Measurements from ENCODE around the gene OASL.

OASL gene

DNA sequence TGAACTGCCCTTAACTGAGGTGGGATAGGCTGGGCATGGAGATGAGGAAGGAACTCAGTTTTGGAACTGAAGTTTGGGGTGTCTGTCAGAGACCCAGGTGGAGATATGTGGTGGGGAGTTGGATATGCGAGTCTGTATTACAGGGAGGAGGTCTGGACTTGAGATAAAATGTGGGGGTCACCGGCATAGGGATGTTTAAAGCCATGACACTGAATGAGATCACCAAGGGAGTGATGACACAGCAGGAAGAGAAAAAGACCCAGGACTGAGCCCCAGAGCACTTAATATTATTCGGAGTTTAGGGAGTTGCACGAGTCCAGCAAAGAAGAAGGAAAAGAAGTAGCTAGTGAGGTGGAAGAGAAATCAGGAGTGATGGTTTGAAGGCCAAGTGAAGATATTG, 4.0 kb upstream of the OASL start:
- Histone ChIP-seq H3K4me3 (ENCODE audit: low read length) (no peak overlapping the region), H3K9me3 (ENCODE audit: low read length) (no peaks in the 10 kb centered on the region), H3K4me1 (ENCODE audit: insufficient read depth, low read length) (no peaks in the 10 kb centered on the region), H2AFZ (ENCODE audit: low read depth, low read length) (no peak overlapping the region), H3K36me3 (ENCODE audit: insufficient read depth, low read length) (no peaks in the 10 kb centered on the region), H3K27me3 (ENCODE audit: insufficient read depth, low read length) (peaks cover 3% of the 10 kb centered on the region)

DNA sequence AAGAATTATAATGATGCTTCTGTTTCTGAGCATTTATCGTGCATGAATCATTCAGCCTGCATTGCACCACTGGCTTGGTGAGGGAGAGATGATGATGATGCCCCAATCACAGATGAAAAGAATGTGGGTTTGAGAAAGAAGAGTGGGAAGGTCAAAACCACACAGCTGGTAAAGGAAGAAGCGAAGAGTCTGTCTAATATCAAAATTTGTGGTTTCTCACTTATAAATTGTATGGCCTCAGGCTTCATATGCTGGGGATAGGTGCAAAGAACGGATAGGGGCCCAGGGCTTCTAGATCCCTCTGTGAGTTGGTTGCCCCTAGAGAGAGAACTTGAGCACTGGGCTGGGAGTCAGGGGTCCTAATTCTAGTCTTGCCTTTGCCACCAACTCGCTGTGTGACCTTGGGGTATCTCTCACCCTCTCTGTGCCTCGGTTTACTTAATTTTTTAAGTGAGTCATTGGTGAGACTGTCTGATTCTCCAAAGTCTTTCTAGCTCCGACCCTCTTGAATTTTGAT, 2.2 kb downstream of the OASL start:
- H3K36me3 ChIP-seq (ENCODE audit: insufficient read depth, low read length), result no peaks in the 10 kb centered on the region
- H2AFZ ChIP-seq (ENCODE audit: low read depth, low read length), result no peak overlapping the region
- peaks cover 3% of the 10 kb centered on the region for H3K27me3 ChIP-seq (ENCODE audit: insufficient read depth, low read length)
- H3K4me3 ChIP-seq (ENCODE audit: low read length), result no peak overlapping the region
- H3K4me1 ChIP-seq (ENCODE audit: insufficient read depth, low read length), result no peaks in the 10 kb centered on the region
- H3K9me3 ChIP-seq (ENCODE audit: low read length), result no peaks in the 10 kb centered on the region

DNA sequence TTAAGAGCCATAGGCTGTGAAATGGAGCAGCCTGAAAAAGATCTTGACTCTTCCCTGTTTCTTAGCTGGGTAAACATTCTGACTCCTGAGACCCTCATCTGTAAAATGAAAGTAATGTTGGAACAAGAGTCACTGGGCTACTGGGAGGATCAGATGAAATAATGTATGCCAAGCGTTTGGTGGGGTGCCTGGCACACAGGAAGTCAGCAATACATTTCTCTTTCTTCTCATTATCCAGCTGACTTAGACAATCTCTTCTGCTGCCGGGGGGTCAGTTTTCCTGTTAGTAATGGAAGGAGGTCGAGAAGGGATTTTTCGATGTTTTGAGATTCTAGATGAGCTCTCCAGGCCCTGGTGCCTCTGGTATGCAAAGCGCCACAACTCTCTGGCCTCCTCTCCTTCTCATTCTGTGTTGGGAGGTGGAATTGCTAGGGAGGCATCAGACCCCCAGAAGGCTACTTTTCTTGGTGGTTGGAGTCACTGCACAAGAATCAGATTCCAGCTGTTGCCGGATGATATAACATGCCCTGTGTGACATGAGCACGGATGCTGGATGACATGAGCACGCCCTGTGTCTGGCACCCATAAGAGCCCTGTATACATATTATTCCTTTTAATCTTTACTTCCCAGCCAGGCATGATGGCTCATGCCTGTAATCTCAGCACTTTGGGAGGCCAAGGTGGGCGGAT, 4.3 kb downstream of the OASL start:
- Histone ChIP-seq H3K4me3 (ENCODE audit: low read length) (no peak overlapping the region), H2AFZ (ENCODE audit: low read depth, low read length) (no peak overlapping the region), H3K4me1 (ENCODE audit: insufficient read depth, low read length) (no peaks in the 10 kb centered on the region), H3K27me3 (ENCODE audit: insufficient read depth, low read length) (peaks cover 6% of the 10 kb centered on the region), H3K36me3 (ENCODE audit: insufficient read depth, low read length) (no peaks in the 10 kb centered on the region), H3K9me3 (ENCODE audit: low read length) (peaks cover 3% of the 10 kb centered on the region)

DNA sequence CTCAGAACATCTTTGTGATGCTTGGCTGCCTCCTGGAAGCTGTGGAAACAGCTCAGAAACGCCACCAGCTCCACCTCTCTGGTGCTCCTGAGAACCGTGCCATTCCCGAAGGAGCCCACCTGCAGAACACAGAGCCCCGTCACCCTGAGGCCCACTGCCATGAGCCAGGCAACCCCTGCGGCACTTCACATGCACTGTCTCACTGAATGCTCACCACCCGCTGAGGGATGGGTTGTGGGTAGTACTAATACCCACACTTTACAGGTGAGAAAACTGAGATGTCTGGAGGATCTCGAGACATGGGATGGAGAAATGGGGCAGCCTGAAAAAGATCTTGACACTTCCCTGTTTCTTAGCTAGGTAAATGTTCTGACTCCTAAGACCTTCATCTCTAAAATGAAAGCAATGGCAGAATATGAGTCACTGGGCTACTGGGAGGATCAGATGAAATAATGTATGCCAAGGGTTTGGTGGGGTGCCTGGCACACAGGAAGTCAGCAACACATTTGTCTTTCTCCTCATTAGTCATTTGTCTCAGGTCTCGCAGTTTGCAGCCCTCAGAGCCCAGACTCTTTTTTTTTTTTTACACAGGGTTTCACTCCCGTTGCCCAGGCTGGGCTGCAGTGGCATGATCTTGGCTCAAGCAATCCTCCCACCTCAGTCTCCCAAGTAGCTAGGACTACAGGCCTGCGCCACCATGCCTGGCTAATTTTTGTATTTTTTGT, 5.3 kb downstream of the OASL start:
- H2AFZ ChIP-seq (ENCODE audit: low read depth, low read length), result no peak overlapping the region
- H3K36me3 ChIP-seq (ENCODE audit: insufficient read depth, low read length), result no peaks in the 10 kb centered on the region
- H3K27me3 ChIP-seq (ENCODE audit: insufficient read depth, low read length), result peaks cover 6% of the 10 kb centered on the region
- no peak overlapping the region for H3K4me3 ChIP-seq (ENCODE audit: low read length)
- H3K9me3 ChIP-seq (ENCODE audit: low read length), result peaks cover 3% of the 10 kb centered on the region
- no peaks in the 10 kb centered on the region for H3K4me1 ChIP-seq (ENCODE audit: insufficient read depth, low read length)

DNA sequence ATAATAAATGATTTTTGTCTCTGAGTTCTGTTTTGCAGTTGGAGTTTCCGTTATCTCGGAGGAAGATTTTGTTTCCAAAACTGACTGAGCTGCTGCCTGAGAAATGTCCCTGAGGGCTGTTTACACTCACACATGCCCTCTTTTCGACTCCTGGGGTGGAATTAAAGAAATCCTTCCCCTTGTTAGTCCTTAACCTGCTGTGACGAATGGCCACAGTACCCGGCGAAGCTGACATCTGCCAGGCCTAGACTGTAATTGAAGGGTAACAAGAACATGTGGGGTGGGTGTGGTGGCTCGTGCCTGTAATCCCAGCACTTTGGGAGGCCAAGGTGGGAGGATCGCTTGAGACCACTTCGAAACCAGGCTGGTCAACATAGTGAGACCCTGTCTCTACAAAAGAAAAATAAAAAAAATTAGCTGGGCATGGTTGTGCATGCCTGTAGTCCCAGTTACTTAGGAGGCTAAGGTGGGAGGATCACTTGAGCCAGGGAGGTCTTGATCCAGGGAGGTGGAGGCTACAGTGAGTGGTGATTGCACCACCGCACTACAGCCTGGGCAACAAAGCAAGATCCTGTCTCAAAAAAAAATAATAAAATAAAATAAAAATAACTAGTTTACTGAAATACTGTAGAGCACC, 8.4 kb downstream of the OASL start:
- H3K9me3 ChIP-seq (ENCODE audit: low read length), result peaks cover 3% of the 10 kb centered on the region
- no peaks in the 10 kb centered on the region for H3K4me1 ChIP-seq (ENCODE audit: insufficient read depth, low read length)
- H3K27me3 ChIP-seq (ENCODE audit: insufficient read depth, low read length), result peaks cover 9% of the 10 kb centered on the region
- no peak overlapping the region for H3K4me3 ChIP-seq (ENCODE audit: low read length)
- H2AFZ ChIP-seq (ENCODE audit: low read depth, low read length), result no peak overlapping the region
- no peaks in the 10 kb centered on the region for H3K36me3 ChIP-seq (ENCODE audit: insufficient read depth, low read length)

DNA sequence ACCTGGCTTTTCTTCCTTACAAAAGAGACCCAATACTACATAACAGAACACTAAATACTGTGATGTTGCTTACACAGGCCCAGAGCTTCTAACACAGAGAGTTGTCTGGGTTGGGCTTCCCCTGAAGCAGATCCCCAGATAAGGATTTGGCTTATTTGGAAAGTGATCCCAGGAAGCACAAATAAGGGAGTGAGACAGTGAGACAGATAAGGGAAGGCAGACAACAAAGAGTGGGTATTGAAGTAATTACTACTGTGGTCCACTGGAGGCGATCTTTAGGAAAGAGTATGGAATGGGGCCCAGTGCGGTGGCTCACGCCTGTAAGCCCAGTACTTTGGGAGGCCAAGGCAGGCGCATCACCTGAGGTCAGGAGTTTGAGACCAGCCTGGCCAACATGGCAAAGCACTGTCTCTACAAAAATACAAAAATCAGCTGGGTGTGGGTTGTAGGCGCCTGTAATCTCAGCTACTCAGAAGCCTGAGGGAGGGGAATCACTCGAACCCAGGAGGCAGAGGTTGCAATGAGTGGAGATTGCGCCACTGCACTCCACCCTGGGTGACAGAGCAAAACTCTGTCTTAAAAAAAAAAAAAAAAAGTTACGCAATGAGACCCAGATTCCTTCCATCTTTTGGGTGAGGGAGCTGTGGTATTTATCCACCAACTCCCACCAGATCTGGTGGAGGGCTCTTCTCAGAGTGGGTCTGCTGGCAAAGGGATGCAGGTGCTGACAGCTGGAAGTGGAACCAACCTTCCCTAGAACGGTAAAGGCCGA, 12.6 kb downstream of the OASL start:
- Histone ChIP-seq H3K36me3 (ENCODE audit: insufficient read depth, low read length) (no peaks in the 10 kb centered on the region), H2AFZ (ENCODE audit: low read depth, low read length) (no peak overlapping the region), H3K4me3 (ENCODE audit: low read length) (no peak overlapping the region), H3K4me1 (ENCODE audit: insufficient read depth, low read length) (no peaks in the 10 kb centered on the region), H3K27me3 (ENCODE audit: insufficient read depth, low read length) (peaks cover 9% of the 10 kb centered on the region), H3K9me3 (ENCODE audit: low read length) (peaks cover 3% of the 10 kb centered on the region)

DNA sequence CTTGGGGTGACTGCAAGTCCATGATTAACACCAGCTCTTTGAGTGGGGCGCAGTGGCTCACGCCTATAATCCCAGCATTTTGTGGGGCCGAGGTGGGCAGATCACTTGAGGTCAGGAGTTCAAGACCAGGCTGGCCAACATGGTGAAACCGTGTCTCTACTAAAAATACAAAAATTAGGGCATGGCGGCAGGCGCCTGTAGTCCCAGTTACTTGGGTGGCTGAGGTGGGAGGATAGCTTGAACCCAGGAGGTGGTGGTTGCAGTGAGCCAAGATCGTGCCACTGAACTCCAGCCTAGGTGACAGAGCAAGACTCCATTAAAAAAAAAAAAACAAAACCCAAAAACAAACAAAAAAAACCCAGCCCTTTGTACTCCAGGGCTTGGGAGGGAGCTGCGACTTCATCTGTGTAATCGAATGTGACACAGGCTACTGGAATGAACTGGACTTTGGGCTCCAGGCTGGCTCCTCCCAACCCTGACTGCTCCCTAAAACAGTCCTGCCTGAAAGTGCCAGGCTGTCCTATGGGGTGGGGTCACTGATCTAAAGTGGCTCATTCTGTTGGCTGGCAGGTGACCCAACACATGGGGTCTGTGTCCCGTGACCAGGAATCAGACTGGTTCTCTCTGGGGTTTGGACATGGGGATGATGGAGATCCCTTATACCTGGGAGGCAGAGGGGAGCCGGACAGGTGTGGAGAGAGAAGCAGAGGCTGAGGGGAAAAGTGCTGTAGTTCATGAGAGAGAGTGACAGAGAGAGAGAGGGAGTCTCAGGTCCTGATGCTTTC, 13.4 kb downstream of the OASL start:
- Histone ChIP-seq H3K9me3 (ENCODE audit: low read length) (no peaks in the 10 kb centered on the region), H2AFZ (ENCODE audit: low read depth, low read length) (no peak overlapping the region), H3K27me3 (ENCODE audit: insufficient read depth, low read length) (peaks cover 6% of the 10 kb centered on the region), H3K36me3 (ENCODE audit: insufficient read depth, low read length) (no peaks in the 10 kb centered on the region), H3K4me1 (ENCODE audit: insufficient read depth, low read length) (no peaks in the 10 kb centered on the region), H3K4me3 (ENCODE audit: low read length) (no peak overlapping the region)

DNA sequence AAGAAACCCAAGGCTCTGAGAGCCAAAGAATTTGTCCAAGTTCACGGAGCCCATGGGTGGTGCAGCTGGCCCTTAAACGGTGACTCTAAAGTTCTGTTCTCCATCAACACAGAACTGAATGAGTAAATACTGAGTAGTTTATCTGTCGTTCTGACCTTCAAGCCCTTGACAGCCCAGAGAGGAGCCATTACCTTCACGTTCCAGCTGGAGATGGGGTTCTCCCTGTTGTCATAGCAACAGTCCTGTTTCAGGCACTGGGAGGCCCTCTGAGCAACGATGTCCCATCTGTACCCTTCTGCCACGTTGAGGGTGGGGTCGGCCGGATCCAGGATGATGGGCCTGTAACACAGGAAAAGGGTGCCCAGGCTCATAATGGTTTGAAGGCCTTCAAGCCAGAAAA, 15.2 kb downstream of the OASL start:
- peaks cover 6% of the 10 kb centered on the region for H3K27me3 ChIP-seq (ENCODE audit: insufficient read depth, low read length)
- H3K36me3 ChIP-seq (ENCODE audit: insufficient read depth, low read length), result no peaks in the 10 kb centered on the region
- no peaks in the 10 kb centered on the region for H3K4me1 ChIP-seq (ENCODE audit: insufficient read depth, low read length)
- no peak overlapping the region for H2AFZ ChIP-seq (ENCODE audit: low read depth, low read length)
- no peaks in the 10 kb centered on the region for H3K9me3 ChIP-seq (ENCODE audit: low read length)
- H3K4me3 ChIP-seq (ENCODE audit: low read length), result no peak overlapping the region

DNA sequence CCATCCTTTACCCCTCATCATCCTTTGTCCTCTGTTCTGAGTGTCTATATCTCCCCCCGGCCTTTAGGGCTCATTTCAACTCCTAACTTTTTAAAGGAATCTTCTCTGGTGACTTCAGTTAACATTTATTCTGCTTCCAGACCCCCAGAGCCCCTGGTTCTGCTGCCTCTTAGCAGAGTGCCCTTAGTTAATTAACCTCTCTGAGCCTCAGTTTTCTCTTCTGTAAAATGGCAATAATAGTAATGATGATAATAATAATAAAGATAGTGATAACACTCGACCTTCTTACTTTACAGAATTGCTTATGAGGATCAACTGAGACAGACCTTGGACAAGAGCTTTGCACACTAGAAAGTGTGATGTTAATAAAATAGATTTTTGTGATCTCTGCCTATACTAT, 16.3 kb downstream of the OASL start:
- H3K4me3 ChIP-seq (ENCODE audit: low read length), result no peak overlapping the region
- no peak overlapping the region for H2AFZ ChIP-seq (ENCODE audit: low read depth, low read length)
- peaks cover 6% of the 10 kb centered on the region for H3K27me3 ChIP-seq (ENCODE audit: insufficient read depth, low read length)
- no peaks in the 10 kb centered on the region for H3K36me3 ChIP-seq (ENCODE audit: insufficient read depth, low read length)
- no peaks in the 10 kb centered on the region for H3K9me3 ChIP-seq (ENCODE audit: low read length)
- no peaks in the 10 kb centered on the region for H3K4me1 ChIP-seq (ENCODE audit: insufficient read depth, low read length)

DNA sequence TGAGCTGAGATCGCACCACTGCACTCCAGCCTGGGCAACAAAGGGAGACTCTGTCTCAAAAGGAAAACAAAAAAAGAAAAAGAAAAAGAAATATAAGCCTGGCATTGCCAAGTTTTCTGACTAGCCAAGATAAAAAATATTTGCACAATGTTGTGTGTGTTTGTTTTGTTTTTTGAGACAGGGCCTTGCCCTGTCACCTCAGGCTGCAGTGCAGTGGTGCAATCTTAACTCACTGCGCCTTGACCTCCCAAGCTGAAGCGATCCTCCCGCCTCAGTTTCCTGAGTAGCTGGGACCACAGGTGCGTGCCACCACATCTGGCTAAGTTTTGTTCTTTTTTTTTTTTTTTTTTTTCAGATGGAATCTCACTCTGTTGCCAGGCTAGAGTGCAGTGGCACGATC, 17.3 kb downstream of the OASL start:
- Histone ChIP-seq H3K4me3 (ENCODE audit: low read length) (no peak overlapping the region), H3K4me1 (ENCODE audit: insufficient read depth, low read length) (no peaks in the 10 kb centered on the region), H3K9me3 (ENCODE audit: low read length) (no peaks in the 10 kb centered on the region), H3K36me3 (ENCODE audit: insufficient read depth, low read length) (no peaks in the 10 kb centered on the region), H3K27me3 (ENCODE audit: insufficient read depth, low read length) (peaks cover under 1% of the 10 kb centered on the region), H2AFZ (ENCODE audit: low read depth, low read length) (no peak overlapping the region)

DNA sequence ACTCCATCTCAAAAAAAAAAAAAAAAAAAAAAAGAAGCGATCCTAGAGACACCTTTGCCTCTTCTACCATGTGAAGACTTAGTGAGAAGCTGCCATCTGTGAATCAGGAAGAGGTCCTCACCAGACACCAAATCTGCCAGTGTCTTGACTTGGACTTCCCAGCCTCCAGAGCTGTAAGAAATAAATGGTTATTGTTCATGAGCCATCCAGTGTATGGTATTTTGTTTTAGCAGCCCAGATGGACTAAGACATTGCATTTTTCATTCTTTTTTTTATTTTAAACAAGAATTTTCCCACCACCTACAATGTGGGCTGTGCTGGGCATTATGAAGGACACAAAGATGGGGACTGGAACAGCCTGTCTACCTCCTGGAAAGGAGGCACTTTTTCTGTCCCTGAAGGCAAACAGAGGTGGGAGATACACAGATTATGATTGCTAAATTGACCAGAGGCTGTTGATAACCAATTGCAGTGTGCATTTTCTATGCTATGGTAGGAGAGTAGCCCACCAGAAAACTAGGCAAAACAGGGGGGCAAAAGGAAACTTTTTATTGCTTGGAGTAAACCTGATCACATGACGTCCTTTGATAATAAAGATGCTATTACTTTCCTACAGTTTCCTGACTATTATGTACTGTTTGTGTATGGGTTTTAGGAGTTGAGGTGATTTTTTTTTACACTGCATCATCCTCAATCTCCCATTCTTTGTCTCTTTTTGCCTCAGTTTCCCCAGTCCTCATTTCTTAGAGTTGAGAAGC, 20.0 kb downstream of the OASL start:
- H2AFZ ChIP-seq (ENCODE audit: low read depth, low read length), result no peak overlapping the region
- no peak overlapping the region for H3K4me3 ChIP-seq (ENCODE audit: low read length)
- no peaks in the 10 kb centered on the region for H3K9me3 ChIP-seq (ENCODE audit: low read length)
- H3K4me1 ChIP-seq (ENCODE audit: insufficient read depth, low read length), result peaks cover 8% of the 10 kb centered on the region
- H3K27me3 ChIP-seq (ENCODE audit: insufficient read depth, low read length), result no peaks in the 10 kb centered on the region
- H3K36me3 ChIP-seq (ENCODE audit: insufficient read depth, low read length), result no peaks in the 10 kb centered on the region

DNA sequence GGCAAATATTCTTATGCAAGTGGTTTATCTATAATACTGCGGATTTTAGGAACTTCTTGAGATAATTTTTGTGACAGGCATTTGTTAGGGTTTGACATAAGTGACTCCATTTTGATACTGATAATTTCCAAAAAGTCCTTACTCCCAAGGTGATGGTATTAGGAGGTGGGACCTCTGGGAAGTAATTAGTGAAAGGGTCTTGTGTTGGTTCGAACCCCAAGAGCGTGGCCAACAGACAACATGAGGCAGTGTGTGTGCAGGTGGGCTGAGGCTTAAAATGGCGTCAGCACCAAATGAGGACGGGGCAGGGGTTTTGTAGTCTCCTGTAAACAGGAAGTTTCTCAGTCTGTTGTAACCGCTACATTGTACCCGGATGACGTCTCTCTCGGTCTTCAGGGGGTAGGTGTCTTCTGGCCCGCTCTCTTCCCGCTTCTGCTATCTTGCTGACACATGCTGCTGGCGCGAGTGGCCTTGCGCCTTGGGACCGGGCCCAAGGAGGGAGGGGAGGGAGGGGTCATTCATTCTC, 21.0 kb downstream of the OASL start:
- H3K4me3 ChIP-seq (ENCODE audit: low read length), result no peak overlapping the region
- H3K36me3 ChIP-seq (ENCODE audit: insufficient read depth, low read length), result peaks cover 1% of the 10 kb centered on the region
- H3K9me3 ChIP-seq (ENCODE audit: low read length), result no peaks in the 10 kb centered on the region
- no peaks in the 10 kb centered on the region for H3K27me3 ChIP-seq (ENCODE audit: insufficient read depth, low read length)
- H3K4me1 ChIP-seq (ENCODE audit: insufficient read depth, low read length), result peaks cover 8% of the 10 kb centered on the region
- no peak overlapping the region for H2AFZ ChIP-seq (ENCODE audit: low read depth, low read length)

All from neuron (in vitro differentiated cells).